Common myeloid progenitor, CD34-positive (primary cell): Measurements from ENCODE around the gene CIC.

Source experiments
- CTCF ChIA-PET: fragments of 350-600 bp; sonication (Branson Sonifier 250); formaldehyde crosslinking; loops from one replicate; lab custom pipeline; 2021; ENCODE audit warnings: antibody characterized with exemption; lab: Charles Lee
- POLR2A ChIA-PET: fragments of 350-600 bp; sonication (Branson Sonifier 250); formaldehyde crosslinking; loops from one replicate; lab custom pipeline; 2021; ENCODE audit warnings: antibody characterized with exemption; lab: Charles Lee
- DNase-seq, 3 donors: peaks; one replicate each; pipeline versions ENCODE4 v3.0.0 to v3.0.0-alpha.2; 2013
- H3K27ac ChIP-seq, 2 experiments: 1 replicate in 1 of 2; 2 replicates in 1 of 2; pipeline ENCODE4 v1.7.0; 2013; ENCODE audit warnings: inconsistent platforms in 2 of 2, low read length in 2 of 2, mild to moderate bottlenecking in 2 of 2, low read depth in 1 of 2, moderate library complexity in 1 of 2; ENCODE audit not compliant: severe bottlenecking in 2 of 2, insufficient read depth in 1 of 2, poor library complexity in 1 of 2
- H3K27me3 ChIP-seq, 5 experiments: replicated peaks in 2 of 5; 1 replicate in 3 of 5; 2 replicates in 2 of 5; pipeline versions ENCODE4 v1.6.1 to v1.7.0; 2013; ENCODE audit warnings: low read length in 4 of 5, mild to moderate bottlenecking in 2 of 5, moderate library complexity in 2 of 5, inconsistent platforms in 1 of 5; ENCODE audit not compliant: insufficient read depth in 5 of 5, control insufficient read depth in 4 of 5
- H3K36me3 ChIP-seq, 4 experiments: 1 replicate in 2 of 4; 2 replicates in 2 of 4; pipeline versions ENCODE4 v1.6.1 to v1.7.0; 2013; ENCODE audit warnings: low read length in 3 of 4, control low read depth in 1 of 4, mild to moderate bottlenecking in 1 of 4; ENCODE audit not compliant: control insufficient read depth in 4 of 4, insufficient read depth in 4 of 4
- H3K4me1 ChIP-seq, 4 experiments: 1 replicate in 3 of 4; 2 replicates in 1 of 4; pipeline versions ENCODE4 v1.6.1 to v1.7.1; 2013; ENCODE audit warnings: low read length in 3 of 4, mild to moderate bottlenecking in 3 of 4, control low read depth in 1 of 4, inconsistent platforms in 1 of 4, moderate library complexity in 1 of 4; ENCODE audit not compliant: control insufficient read depth in 4 of 4, insufficient read depth in 4 of 4; ENCODE audit errors: control extremely low read depth in 1 of 4
- H3K4me3 ChIP-seq, 7 experiments: 1 replicate in 4 of 7; 2 replicates in 3 of 7; pipeline versions ENCODE4 v1.5.1 to v1.7.0; 2013; ENCODE audit warnings: mild to moderate bottlenecking in 7 of 7, low read length in 6 of 7, moderate library complexity in 6 of 7, inconsistent platforms in 2 of 7, low read depth in 2 of 7, control low read depth in 1 of 7; ENCODE audit not compliant: insufficient read depth in 4 of 7, control insufficient read depth in 1 of 7; ENCODE audit errors: extremely low read depth in 1 of 7
- H3K9me3 ChIP-seq, 5 experiments: 1 replicate in 4 of 5; 2 replicates in 1 of 5; pipeline versions ENCODE4 v1.6.1 to v1.7.1; 2013; ENCODE audit warnings: low read length in 4 of 5, mild to moderate bottlenecking in 2 of 5, inconsistent platforms in 1 of 5, low read depth in 1 of 5, moderate library complexity in 1 of 5; ENCODE audit not compliant: control insufficient read depth in 4 of 5, insufficient read depth in 2 of 5; ENCODE audit errors: control extremely low read depth in 1 of 5
- WGBS: methylation state at CpG from one replicate; pipeline ENCODE4 v1.1.5; 2013; ENCODE audit not compliant: insufficient coverage; 5-methylcytosine and 5-hydroxymethylcytosine counted together

CIC gene

DNA sequence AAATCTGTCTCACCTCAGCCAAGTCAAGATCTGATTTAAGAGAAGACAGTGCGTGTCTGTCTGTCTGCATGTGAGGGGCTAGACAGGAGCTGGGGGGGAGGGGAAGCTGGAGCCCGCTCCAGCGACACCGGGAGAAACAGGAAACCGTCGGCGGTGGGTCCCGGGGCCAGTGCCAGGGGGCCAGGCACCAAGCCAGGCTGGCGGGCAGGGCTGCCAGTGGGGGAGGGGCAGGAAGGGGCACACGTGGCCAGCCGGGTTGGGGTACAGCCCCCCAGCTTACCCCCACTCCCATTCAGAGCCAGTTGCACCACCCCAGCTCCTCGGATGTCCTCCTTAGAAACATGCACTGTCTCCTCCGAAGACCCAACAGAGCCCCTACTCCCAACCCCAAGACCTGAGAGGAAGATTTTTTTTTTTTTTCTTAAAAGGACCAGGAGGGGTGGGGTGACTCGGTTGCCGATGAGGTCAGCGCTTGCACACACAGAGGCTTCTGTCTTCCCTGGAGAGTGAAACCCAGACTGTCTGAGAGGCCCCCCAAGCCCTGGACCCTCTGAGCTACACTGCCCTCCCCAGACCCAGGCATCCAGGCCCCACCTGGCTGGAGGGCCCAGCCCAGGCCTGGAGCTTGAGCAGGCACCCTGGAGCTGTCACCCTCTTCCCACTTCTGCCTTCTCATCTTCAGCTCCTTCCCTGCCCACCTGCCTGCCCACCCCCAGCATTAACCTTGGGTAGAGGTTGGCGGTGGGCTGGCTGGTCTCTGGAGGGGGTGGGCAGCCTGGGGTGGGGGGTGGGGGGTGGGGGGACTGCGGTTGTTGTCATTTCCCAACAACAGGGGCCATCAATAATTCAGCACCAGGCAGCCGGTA lies 18.2 kb upstream of the CIC start:
- POLR2A ChIA-PET: interaction anchor here (2.0 to 2.8 kb wide), 2 partner anchors 19 to 29 kb away, joined by 10 to 12 read pairs; partner anchors contain the start of gene CIC
- DNase-seq: peak in 2 of 3 donors; percentile 60
- 4% methylated on average over 9 of the region's 19 CpGs for WGBS
- no peaks in the 10 kb centered on the region for H3K9me3 ChIP-seq
- peaks cover 0 to 34% (median 11%) of the 10 kb centered on the region in 4 experiments for H3K36me3 ChIP-seq
- H3K27ac ChIP-seq: peak overlapping the region in 1 of 2 experiments; percentile 54
- CTCF ChIA-PET: interaction anchor here (0.7 to 12.3 kb wide), 10 partner anchors 8 to 40 kb away, joined by 3 to 159 read pairs (median 4); partner anchors contain the start of genes CIC, GSK3A and ZNF526
- H3K27me3 ChIP-seq: no peaks in the 10 kb centered on the region
- peak overlapping the region in 5 of 7 experiments; percentile 33 to 84 (median 57) for H3K4me3 ChIP-seq
- H3K4me1 ChIP-seq: peaks cover 0 to 51% (median 43%) of the 10 kb centered on the region in 4 experiments

DNA sequence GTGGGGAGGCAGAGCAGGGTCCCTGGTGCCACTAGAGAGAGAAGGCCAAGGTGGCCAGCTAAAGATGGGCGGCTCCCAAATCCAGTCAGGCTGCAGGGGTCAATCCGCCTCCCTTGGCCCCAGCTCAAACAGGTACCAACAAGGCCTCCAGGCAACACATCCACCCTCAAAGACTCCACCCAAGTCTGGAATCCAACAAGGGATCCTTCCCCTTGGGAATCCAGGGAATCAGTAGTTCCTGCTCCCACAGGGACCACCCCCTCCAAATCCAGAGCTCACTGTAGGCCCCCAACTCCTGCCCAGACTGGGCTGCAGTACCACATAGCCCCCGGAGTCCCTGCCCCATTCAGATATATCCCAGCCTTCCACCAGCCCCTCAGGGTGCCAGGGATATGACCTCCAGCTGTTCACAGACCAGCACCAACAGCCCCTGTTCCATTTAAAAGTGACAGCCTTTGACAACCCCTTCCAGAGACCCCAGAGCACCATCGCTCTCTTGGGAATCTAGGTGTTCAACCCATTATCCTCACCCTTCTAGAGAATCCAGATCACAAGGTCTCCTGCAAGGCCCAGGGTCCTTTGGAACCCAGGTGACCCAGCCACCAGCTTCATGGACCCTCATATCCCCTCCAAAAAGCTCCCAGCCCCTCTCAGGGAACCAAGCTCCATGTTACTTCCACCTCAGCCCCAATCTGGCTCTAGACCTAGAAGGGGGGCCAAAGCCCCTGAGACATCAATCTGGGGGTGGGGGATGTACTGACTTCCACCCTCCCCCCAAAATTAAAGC lies 17.3 kb upstream of the CIC start:
- H3K9me3 ChIP-seq: no peaks in the 10 kb centered on the region
- H3K4me3 ChIP-seq: peak overlapping the region in 5 of 7 experiments; percentile 36 to 86 (median 73)
- peak overlapping the region in 1 of 2 experiments; percentile 44 for H3K27ac ChIP-seq
- peaks cover 0 to 52% (median 47%) of the 10 kb centered on the region in 4 experiments for H3K4me1 ChIP-seq
- H3K27me3 ChIP-seq: no peaks in the 10 kb centered on the region
- peaks cover 0 to 27% (median 11%) of the 10 kb centered on the region in 4 experiments for H3K36me3 ChIP-seq
- DNase-seq: no peak
- CTCF ChIA-PET: interaction anchor here (0.7 to 12.3 kb wide), 8 partner anchors 9 to 43 kb away, joined by 3 to 159 read pairs (median 3); partner anchors contain the start of genes CIC, GSK3A and ZNF526
- 88% methylated on average over 2 of the region's 4 CpGs for WGBS
- POLR2A ChIA-PET: interaction anchor here (2.0 to 2.8 kb wide), 2 partner anchors 18 to 28 kb away, joined by 10 to 12 read pairs; partner anchors contain the start of gene CIC

DNA sequence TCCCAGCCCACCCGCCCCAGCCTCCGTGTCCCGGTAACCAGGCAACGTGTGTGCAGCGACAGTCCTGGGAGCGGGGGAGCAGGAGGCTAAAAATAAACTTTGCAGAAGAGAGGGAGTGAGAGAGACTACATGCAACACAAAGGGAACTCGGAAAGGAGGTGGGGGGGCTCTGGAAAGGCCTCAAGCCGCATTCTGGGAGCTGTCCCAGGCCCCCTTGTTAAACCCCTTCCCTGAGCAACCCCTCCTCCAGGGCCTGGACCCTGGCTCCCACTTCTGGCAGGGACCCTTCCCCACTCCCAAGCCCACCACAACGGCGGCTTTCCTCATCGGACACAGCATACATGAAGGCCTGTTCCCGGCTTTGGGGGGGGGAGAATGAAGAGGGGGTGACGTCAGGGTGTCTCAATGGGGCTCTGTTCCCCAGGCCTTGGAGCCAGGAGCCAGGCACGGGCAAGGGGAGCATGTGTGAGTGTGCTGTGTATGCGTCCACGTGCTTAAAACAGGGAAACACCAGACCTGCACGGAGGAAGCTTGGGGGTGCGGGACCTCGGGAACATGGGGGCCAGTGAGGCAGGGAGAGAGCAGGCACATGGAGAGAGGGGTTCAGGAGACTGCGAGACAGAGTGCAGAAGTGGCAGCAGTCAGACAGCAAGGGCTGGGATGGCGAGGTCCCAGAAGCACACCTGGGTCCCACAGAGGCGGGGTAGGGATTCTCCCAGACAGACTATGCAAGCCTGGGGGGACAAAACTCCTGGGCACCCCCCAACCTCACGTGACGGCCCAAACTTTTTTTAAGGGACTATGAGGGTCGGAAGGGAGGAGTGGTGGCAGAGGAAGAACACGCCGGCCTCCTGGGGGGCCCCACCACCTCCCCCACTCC lies 16.4 kb upstream of the CIC start:
- Histone ChIP-seq H3K9me3 (no peaks in the 10 kb centered on the region), H3K4me1 (peaks cover 0 to 52% (median 47%) of the 10 kb centered on the region in 4 experiments), H3K27me3 (no peaks in the 10 kb centered on the region), H3K4me3 (peak overlapping the region; percentile 29 to 86 (median 80)), H3K36me3 (peaks cover 0 to 21% (median 11%) of the 10 kb centered on the region in 4 experiments), H3K27ac (peak overlapping the region; percentile 54 to 76)
- POLR2A ChIA-PET: interaction anchor here (2.0 to 2.8 kb wide), 2 partner anchors 17 to 27 kb away, joined by 10 to 12 read pairs; partner anchors contain the start of gene CIC
- no peak for DNase-seq
- CTCF ChIA-PET: interaction anchor here (0.9 to 12.3 kb wide), 3 partner anchors 10 to 43 kb away, joined by 3 to 159 read pairs (median 4); partner anchors contain the start of gene GSK3A
- 4% methylated on average over 15 of the region's 27 CpGs for WGBS

DNA sequence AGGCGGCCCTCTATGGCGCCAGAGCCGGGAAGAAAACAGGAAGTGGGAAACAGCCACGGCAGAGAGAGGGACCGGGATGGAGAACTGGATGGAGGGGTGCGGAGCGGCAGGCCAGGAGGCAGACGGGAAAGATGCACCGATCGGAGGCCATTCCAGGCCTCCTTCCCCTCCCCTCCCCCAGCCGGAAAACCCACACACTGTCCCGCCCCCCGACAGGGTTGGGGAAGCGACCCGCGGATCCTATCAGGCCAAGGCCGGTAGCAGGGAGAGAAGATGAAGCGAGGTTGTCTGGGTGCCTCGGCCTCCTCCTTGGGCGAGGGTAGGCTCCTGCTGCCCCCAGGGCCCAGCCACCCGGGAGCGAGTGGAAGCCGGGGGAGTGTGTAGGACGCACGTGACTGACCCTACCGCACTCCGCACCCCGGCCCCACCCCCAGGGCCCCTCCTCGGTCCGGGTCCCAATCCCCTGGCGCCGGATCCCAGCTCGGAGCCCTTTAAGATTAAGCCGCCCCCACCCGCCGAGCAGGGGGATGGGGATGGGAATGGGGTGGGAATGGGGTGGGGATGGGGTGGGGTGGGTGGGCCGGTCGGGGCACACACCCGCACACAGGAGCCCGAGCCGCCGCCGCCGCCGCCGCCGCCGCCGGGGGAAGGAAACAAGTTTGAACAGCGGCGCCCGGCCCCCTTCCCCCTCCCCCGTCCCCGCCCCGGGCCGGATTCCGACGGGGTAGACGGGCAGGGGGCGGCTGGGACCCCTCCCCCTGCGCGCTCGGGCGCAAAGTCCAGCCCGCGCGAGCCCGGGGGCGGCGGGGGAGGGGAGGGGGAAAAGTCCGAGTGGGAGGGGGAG lies 15.6 kb upstream of the CIC start:
- peak overlapping the region; percentile 54 to 89 for H3K27ac ChIP-seq
- CTCF ChIA-PET: interaction anchor here (12.3 kb wide), 1 partner anchor 26 kb away, joined by 159 read pairs; no protein-coding TSS in a partner anchor
- H3K4me1 ChIP-seq: peaks cover 0 to 52% (median 47%) of the 10 kb centered on the region in 4 experiments
- no peaks in the 10 kb centered on the region for H3K9me3 ChIP-seq
- WGBS: 0% methylated on average over 8 of the region's 71 CpGs
- peak overlapping the region; percentile 29 to 96 (median 89) for H3K4me3 ChIP-seq
- no peaks in the 10 kb centered on the region for H3K27me3 ChIP-seq
- POLR2A ChIA-PET: no interaction called here
- peak in 2 of 3 donors; percentile 57 to 70 for DNase-seq
- H3K36me3 ChIP-seq: peaks cover 0 to 17% (median 10%) of the 10 kb centered on the region in 4 experiments

DNA sequence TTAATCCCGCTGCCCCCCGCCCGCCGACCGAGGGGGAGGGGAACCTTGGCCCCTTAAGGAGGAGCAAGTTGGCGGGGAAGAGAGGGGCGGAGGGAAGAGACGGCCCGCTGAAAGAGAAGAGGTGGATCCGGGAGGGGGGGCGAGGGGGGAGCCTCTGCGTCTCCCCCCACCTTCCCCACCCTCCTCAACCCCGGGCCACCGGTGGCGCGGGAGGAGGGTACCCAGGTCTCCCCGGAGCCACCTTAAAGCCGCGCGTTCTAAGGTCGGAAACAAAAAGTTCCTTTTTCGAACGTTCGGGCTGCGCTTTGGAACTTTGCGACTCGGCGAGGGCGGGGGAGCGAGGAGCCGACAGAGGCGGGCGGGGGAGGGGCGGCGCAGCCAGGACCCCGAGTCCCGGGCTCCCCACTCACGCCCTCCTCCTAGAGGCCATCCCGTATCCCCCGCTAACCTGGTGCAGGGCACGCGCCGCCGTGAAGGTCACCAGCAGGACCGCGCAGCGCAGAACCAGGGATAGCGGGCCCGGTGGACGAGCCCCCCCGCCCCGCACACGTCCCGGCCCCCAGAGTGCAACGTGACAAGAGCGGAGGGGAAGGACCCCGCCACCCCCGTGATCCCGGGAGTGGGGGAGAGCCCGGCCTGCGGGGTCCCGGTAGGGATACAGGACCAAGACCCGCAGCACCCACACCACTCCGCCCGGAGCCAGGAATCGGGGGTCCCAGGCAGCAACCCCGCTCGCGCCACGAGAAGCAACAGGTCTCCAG lies 14.8 kb upstream of the CIC start:
- WGBS: 0% methylated on average over 38 of the region's 70 CpGs
- peak overlapping the region; percentile 74 to 89 for H3K27ac ChIP-seq
- peak overlapping the region; percentile 84 to 96 (median 89) for H3K4me3 ChIP-seq
- H3K27me3 ChIP-seq: no peaks in the 10 kb centered on the region
- no peaks in the 10 kb centered on the region for H3K9me3 ChIP-seq
- H3K36me3 ChIP-seq: peaks cover 0 to 9% (median 5%) of the 10 kb centered on the region in 4 experiments
- peak; percentile 81 to 90 (median 88) for DNase-seq
- ChIA-PET POLR2A (interaction anchor here (1.1 kb wide), 2 partner anchors 13 to 15 kb away, joined by 3 to 4 read pairs; partner anchors contain the start of gene CIC), CTCF (no interaction called here)
- H3K4me1 ChIP-seq: peaks cover 0 to 51% (median 46%) of the 10 kb centered on the region in 4 experiments
